GM23338 (cell line): ENCODE results near the gene MAST4. TPM values are rescaled to one million over a fixed set of nuclear protein-coding genes. Genes with fewer than 3 reads are reported as not detected.

Experiments
- ATAC-seq: fragments of 200-7000 bp; cut with Tn5 transposase; 3 replicates; pipeline ENCODE4 v1.9.1; 2020
- DNase-seq: peaks from one replicate; pipeline ENCODE4 v3.0.0-alpha.2; 2015; ENCODE audit warnings: low spot score
- H2AFZ ChIP-seq: fragments of 200-600 bp; sonication (generic); 2 replicates; pipeline ENCODE4 v1.8.0; 2016; ENCODE audit warnings: antibody characterized with exemption, mild to moderate bottlenecking, moderate library complexity
- H3F3A ChIP-seq: fragments of 200-600 bp; sonication (generic); replicated peaks from 2 replicates; pipeline ENCODE4 v1.8.0; 2017; ENCODE audit warnings: antibody characterized with exemption, mixed run types, low read depth
- H3K27ac ChIP-seq: fragments of 200-600 bp; sonication (generic); 2 replicates; pipeline ENCODE4 v1.6.1; 2016; ENCODE audit warnings: low read depth
- H3K27me3 ChIP-seq: fragments of 200-600 bp; sonication (generic); 2 replicates; pipeline ENCODE4 v1.8.0; 2016; ENCODE audit warnings: mild to moderate bottlenecking, mixed run types, moderate library complexity; ENCODE audit not compliant: insufficient read depth
- H3K36me3 ChIP-seq: fragments of 200-600 bp; sonication (generic); 2 replicates; pipeline ENCODE4 v1.8.0; 2016; ENCODE audit warnings: mild to moderate bottlenecking; ENCODE audit not compliant: insufficient read depth
- H3K4me1 ChIP-seq: fragments of 200-600 bp; sonication (generic); 2 replicates; pipeline ENCODE4 v1.8.0; 2016; ENCODE audit warnings: mild to moderate bottlenecking, moderate library complexity; ENCODE audit not compliant: insufficient read depth
- H3K4me2 ChIP-seq: fragments of 200-600 bp; sonication (generic); 2 replicates; pipeline ENCODE4 v1.7.1; 2017; ENCODE audit warnings: mixed run types
- H3K4me3 ChIP-seq: fragments of 200-600 bp; sonication (generic); 2 replicates; pipeline ENCODE4 v1.6.1; 2016; ENCODE audit warnings: mixed run types
- H3K79me2 ChIP-seq: fragments of 200-600 bp; sonication (generic); replicated peaks from 2 replicates; pipeline ENCODE4 v1.8.0; 2017; ENCODE audit warnings: mild to moderate bottlenecking; ENCODE audit not compliant: insufficient read depth
- H3K9me2 ChIP-seq: fragments of 200-600 bp; sonication (generic); 2 replicates; pipeline ENCODE4 v1.8.0; 2017; ENCODE audit not compliant: insufficient read depth
- H4K20me1 ChIP-seq: fragments of 200-600 bp; sonication (generic); replicated peaks from 2 replicates; pipeline ENCODE4 v1.8.0; 2017; ENCODE audit warnings: mild to moderate bottlenecking; ENCODE audit not compliant: insufficient read depth
- H3K27ac Mint-ChIP-seq: 2 replicates; pipeline ENCODE4 v1.8.0; 2020; ENCODE audit warnings: inconsistent platforms, mild to moderate bottlenecking, moderate library complexity, mixed read lengths
- H3K27me3 Mint-ChIP-seq: 3 replicates; pipeline ENCODE4 v1.8.0; 2022; ENCODE audit warnings: low read depth, mild to moderate bottlenecking, moderate library complexity, mixed read lengths, inconsistent platforms; ENCODE audit not compliant: insufficient read depth, poor library complexity
- H3K36me3 Mint-ChIP-seq: 3 replicates; pipeline ENCODE4 v1.8.0; 2021; ENCODE audit warnings: low read depth, mild to moderate bottlenecking, inconsistent platforms, moderate library complexity, mixed read lengths
- H3K4me1 Mint-ChIP-seq: 3 replicates; pipeline ENCODE4 v1.8.0; 2020; ENCODE audit warnings: mild to moderate bottlenecking, inconsistent platforms, mixed read lengths
- H3K4me3 Mint-ChIP-seq: 3 replicates; pipeline ENCODE4 v1.8.0; 2021; ENCODE audit warnings: moderate library complexity, mild to moderate bottlenecking, inconsistent platforms, mixed read lengths
- H3K9me3 Mint-ChIP-seq: 3 replicates; pipeline ENCODE4 v1.8.0; 2020; ENCODE audit warnings: moderate library complexity, mild to moderate bottlenecking, inconsistent platforms, mixed read lengths
- ETS1 ChIP-seq: IDR thresholded peaks from 2 replicates; pipeline ENCODE4 v1.6.1; 2016; ENCODE audit warnings: antibody characterized with exemption
- EZH2phosphoT487 ChIP-seq: fragments of 200-600 bp; sonication (generic); IDR thresholded peaks from one replicate; pipeline ENCODE4 v1.8.1; 2018; ENCODE audit warnings: antibody characterized with exemption; ENCODE audit not compliant: unreplicated experiment
- POLR2AphosphoS5 ChIP-seq: IDR thresholded peaks from 2 replicates; pipeline ENCODE4 v1.6.1; 2016; ENCODE audit warnings: antibody characterized with exemption, low read depth
- ZNF331 ChIP-seq: fragments of 250-450 bp; sonication (Bioruptor Pico); IDR thresholded peaks from 2 replicates; pipeline ENCODE4 v1.5.0; 2020; ENCODE audit warnings: low read depth, mild to moderate bottlenecking, moderate library complexity
- ZNF462 ChIP-seq: fragments of 250-450 bp; sonication (Bioruptor Pico); IDR thresholded peaks from 2 replicates; pipeline ENCODE4 v1.5.0; 2020; ENCODE audit warnings: mild to moderate bottlenecking, moderate library complexity
- polyA plus RNA-seq: library from polyadenylated mRNA; unstranded; fragments of >200 nt; fragmentation: Nextera tagmentation; extraction: Ambion mirVana; gene quantifications from 2 replicates; pipeline ENCODE4 v1.2.1, GENCODE V29; 2016
- total RNA-seq: library from RNA; depleted of rRNA; stranded (reverse); fragments of >200 nt; shearing (Covaris generic); gene quantifications from 2 replicates; pipeline ENCODE4 v1.2.3, GENCODE V29; 2014
- TF ChIP-seq, protein P1 (sequence below): IDR thresholded peaks from one replicate; pipeline ENCODE4 v1.6.1; 2018; ENCODE audit warnings: antibody characterized with exemption; ENCODE audit not compliant: unreplicated experiment

Gene MAST4
- total and polyA plus RNA-seq, 2 experiments from 2014 or later, result 3.6 to 8.5 TPM

DNA sequence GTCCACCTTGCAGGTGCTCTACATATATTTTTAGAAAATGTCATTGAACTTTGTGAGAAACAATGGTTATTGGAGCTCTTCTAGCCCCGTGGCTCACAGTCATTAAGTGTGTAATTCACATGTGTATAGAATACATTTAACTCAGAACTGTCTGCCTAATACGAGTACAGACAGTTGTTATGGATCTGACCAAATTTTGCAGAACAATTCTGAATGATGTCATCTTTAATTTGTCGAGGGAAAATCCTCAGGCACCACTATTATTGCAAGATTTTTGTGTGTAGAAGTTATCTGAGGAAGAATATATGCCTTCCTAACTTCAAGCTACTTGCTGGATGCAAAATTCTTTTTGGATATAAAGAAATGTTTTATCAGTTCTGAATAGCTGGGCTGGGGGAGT, 383.5 kb downstream of the MAST4 start:
- ATAC-seq, result no peak

DNA sequence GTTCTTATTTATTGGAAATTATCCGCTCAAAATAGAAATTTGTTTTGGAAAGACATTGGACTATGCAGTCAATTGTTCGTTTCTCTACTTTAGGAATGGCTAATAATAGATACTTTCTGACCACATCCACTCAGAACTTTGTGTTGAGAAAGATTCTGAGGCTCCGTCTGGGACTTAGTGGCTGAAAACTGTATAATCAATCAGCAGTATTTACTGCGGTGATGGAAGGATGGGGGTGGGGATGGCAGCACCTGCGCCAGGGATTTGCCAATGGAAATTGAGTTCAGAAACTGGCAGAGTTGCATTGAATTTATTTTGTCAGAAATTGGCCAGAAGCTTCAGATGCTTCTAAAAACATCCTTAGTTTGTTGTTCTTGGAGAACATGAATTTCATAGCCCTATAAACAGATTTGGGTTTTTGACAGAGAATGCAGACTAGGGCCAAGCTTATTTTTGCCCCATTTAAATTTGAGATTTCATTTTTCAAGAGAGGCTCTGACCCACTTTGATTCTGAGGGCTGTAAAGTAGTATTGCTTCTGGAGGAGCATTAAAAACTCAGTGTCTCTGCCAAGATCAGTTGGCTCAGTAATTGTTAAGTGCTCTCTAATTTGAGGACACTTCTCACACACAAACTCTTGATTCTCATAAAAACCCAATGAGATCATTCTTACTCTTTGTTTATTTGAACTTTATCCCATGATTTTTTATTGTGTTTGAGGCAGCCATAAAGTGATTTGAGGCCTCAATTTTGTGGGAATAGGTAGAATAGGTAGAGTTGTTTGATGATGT, 385.3 kb downstream of the MAST4 start:
- Histone ChIP-seq H3K27ac (no peak overlapping the region), H3F3A (no peaks in the 10 kb centered on the region), H3K4me3 (no peak overlapping the region), H3K27me3 (no peaks in the 10 kb centered on the region), H3K36me3 (no peaks in the 10 kb centered on the region), H3K4me2 (no peak overlapping the region), H4K20me1 (no peaks in the 10 kb centered on the region), H2AFZ (no peak overlapping the region), H3K79me2 (no peaks in the 10 kb centered on the region), H3K4me1 (0 out of 2 replicates have a peak, but pooled peaks cover 10% of the 10 kb centered on the region), H3K9me2 (no peaks in the 10 kb centered on the region)
- H3K27me3 Mint-ChIP-seq, result no peaks in the 10 kb centered on the region
- no peaks in the 10 kb centered on the region for H3K9me3 Mint-ChIP-seq
- H3K36me3 Mint-ChIP-seq, result no peaks in the 10 kb centered on the region
- H3K27ac Mint-ChIP-seq, result no peak overlapping the region
- H3K4me1 Mint-ChIP-seq, result peaks cover 33% of the 10 kb centered on the region
- DNase-seq (no peak), ATAC-seq (no peak)
- H3K4me3 Mint-ChIP-seq, result no peak overlapping the region
- TF ChIP-seq, protein P1, sequence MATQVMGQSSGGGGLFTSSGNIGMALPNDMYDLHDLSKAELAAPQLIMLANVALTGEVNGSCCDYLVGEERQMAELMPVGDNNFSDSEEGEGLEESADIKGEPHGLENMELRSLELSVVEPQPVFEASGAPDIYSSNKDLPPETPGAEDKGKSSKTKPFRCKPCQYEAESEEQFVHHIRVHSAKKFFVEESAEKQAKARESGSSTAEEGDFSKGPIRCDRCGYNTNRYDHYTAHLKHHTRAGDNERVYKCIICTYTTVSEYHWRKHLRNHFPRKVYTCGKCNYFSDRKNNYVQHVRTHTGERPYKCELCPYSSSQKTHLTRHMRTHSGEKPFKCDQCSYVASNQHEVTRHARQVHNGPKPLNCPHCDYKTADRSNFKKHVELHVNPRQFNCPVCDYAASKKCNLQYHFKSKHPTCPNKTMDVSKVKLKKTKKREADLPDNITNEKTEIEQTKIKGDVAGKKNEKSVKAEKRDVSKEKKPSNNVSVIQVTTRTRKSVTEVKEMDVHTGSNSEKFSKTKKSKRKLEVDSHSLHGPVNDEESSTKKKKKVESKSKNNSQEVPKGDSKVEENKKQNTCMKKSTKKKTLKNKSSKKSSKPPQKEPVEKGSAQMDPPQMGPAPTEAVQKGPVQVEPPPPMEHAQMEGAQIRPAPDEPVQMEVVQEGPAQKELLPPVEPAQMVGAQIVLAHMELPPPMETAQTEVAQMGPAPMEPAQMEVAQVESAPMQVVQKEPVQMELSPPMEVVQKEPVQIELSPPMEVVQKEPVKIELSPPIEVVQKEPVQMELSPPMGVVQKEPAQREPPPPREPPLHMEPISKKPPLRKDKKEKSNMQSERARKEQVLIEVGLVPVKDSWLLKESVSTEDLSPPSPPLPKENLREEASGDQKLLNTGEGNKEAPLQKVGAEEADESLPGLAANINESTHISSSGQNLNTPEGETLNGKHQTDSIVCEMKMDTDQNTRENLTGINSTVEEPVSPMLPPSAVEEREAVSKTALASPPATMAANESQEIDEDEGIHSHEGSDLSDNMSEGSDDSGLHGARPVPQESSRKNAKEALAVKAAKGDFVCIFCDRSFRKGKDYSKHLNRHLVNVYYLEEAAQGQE, result no peak
- TF ChIP-seq ZNF331 (CRISPR knock-in tag) (no peak), ZNF462 (CRISPR knock-in tag) (no peak), POLR2AphosphoS5 (no peak)

More for the DNA sequence above, 383.5 kb downstream of the MAST4 start:
- H3K36me3 ChIP-seq, result no peaks in the 10 kb centered on the region
- no peaks in the 10 kb centered on the region for H3K27me3 ChIP-seq
- H3K9me2 ChIP-seq, result no peaks in the 10 kb centered on the region
- no peak overlapping the region for H3K27ac Mint-ChIP-seq
- no peaks in the 10 kb centered on the region for H3K9me3 Mint-ChIP-seq
- no peak overlapping the region for H3K27ac ChIP-seq
- H3K4me3 ChIP-seq, result no peak overlapping the region
- DNase-seq, result no peak
- H3F3A ChIP-seq, result no peaks in the 10 kb centered on the region
- peaks cover 2% of the 10 kb centered on the region for H3K27me3 Mint-ChIP-seq
- H3K36me3 Mint-ChIP-seq, result no peaks in the 10 kb centered on the region
- no peak overlapping the region for H3K4me3 Mint-ChIP-seq
- H3K79me2 ChIP-seq, result no peaks in the 10 kb centered on the region
- H3K4me1 ChIP-seq, result 0 out of 2 replicates have a peak, but pooled peaks cover 6% of the 10 kb centered on the region
- H3K4me2 ChIP-seq, result no peak overlapping the region
- H3K4me1 Mint-ChIP-seq, result peaks cover 21% of the 10 kb centered on the region
- TF ChIP-seq EZH2phosphoT487 (no peak), ETS1 (no peak)
- H4K20me1 ChIP-seq, result no peaks in the 10 kb centered on the region
- no peak overlapping the region for H2AFZ ChIP-seq
